ENCODE measurements around the gene ECHDC1.

Gene ECHDC1

GRCh38 chr6:127365874-127366273 is 22.5 kb upstream of the ECHDC1 start:
- Histone ChIP-seq H4K91ac (ENCODE audit: low read length) (no peak overlapping the region), H2BK5ac (ENCODE audit: low read depth, low read length, poor library complexity, severe bottlenecking) (no peak overlapping the region), H3K23ac (ENCODE audit: low read length in 2 of 2) (no peak overlapping the region), H3K79me1 (replicated peaks; ENCODE audit: low read length, poor library complexity, severe bottlenecking) (peaks cover 1% of the 10 kb centered on the region), H3K4me1 (ENCODE audit: control insufficient read depth, insufficient read depth, low read depth, low read length) (peaks cover 2% of the 10 kb centered on the region), H3K36me3 (ENCODE audit: control insufficient read depth in 1 of 2, insufficient read depth in 2 of 2, low read depth in 1 of 2, low read length in 2 of 2) (no peaks in the 10 kb centered on the region), H3K27me3 (ENCODE audit: control insufficient read depth in 1 of 2, insufficient read depth in 1 of 2, low read length in 2 of 2) (no peaks in the 10 kb centered on the region), H3K9me3 (ENCODE audit: control insufficient read depth, low read length) (peaks cover 12% of the 10 kb centered on the region), H3K4me2 (ENCODE audit: low read length, poor library complexity, severe bottlenecking) (no peak overlapping the region), H2AK5ac (ENCODE audit: low read length, severe bottlenecking) (peak overlapping the region; percentile 49), H2AFZ (ENCODE audit: low read depth, low read length) (peak overlapping the region; percentile 64), H2BK15ac (ENCODE audit: low read depth, poor library complexity, severe bottlenecking) (no peak overlapping the region), H3K9ac (ENCODE audit: low read length) (peak overlapping the region; percentile 68), H3K27ac (ENCODE audit: low read length, poor library complexity, severe bottlenecking) (peak overlapping the region; percentile 68), H4K8ac (ENCODE audit: low read length) (peak overlapping the region; percentile 58), H3K4me3 (ENCODE audit: insufficient read depth in 1 of 2, low read depth in 1 of 2, low read length in 2 of 2) (no peak overlapping the region), H3K14ac (ENCODE audit: low read length in 2 of 2) (peak overlapping the region in 1 of 2 experiments; percentile 7), H2BK120ac (ENCODE audit: low read depth, low read length) (peak overlapping the region; percentile 3), H3K18ac (ENCODE audit: low read depth in 1 of 2, low read length in 2 of 2) (peak overlapping the region; percentile 29 to 81), H2BK12ac (ENCODE audit: low read length in 2 of 2) (peak overlapping the region in 1 of 2 experiments; percentile 93), H3K4ac (ENCODE audit: low read depth in 1 of 2, low read length in 2 of 2) (peak overlapping the region in 1 of 2 experiments; percentile 69)
- 98% methylated on average over 5 of the region's 5 CpGs for WGBS
- DNase-seq: no peak

- Histone ChIP-seq H2AK5ac (ENCODE audit: low read length, severe bottlenecking) (no peak overlapping the region), H4K91ac (ENCODE audit: low read length) (no peak overlapping the region), H3K18ac (ENCODE audit: low read depth in 1 of 2, low read length in 2 of 2) (no peak overlapping the region), H3K4me2 (ENCODE audit: low read length, poor library complexity, severe bottlenecking) (no peak overlapping the region), H3K27me3 (ENCODE audit: control insufficient read depth in 1 of 2, insufficient read depth in 1 of 2, low read length in 2 of 2) (no peaks in the 10 kb centered on the region), H3K9me3 (ENCODE audit: control insufficient read depth, low read length) (peaks cover 7% of the 10 kb centered on the region), H3K4me1 (ENCODE audit: control insufficient read depth, insufficient read depth, low read depth, low read length) (peaks cover 1% of the 10 kb centered on the region), H3K27ac (ENCODE audit: low read length, poor library complexity, severe bottlenecking) (no peak overlapping the region), H3K14ac (ENCODE audit: low read length in 2 of 2) (no peak overlapping the region), H3K4ac (ENCODE audit: low read depth in 1 of 2, low read length in 2 of 2) (no peak overlapping the region), H3K4me3 (ENCODE audit: insufficient read depth in 1 of 2, low read depth in 1 of 2, low read length in 2 of 2) (no peak overlapping the region), H3K79me1 (replicated peaks; ENCODE audit: low read length, poor library complexity, severe bottlenecking) (peaks cover 13% of the 10 kb centered on the region), H3K36me3 (ENCODE audit: control insufficient read depth in 1 of 2, insufficient read depth in 2 of 2, low read depth in 1 of 2, low read length in 2 of 2) (peaks cover 0 to 3% of the 10 kb centered on the region in 2 experiments), H3K23ac (ENCODE audit: low read length in 2 of 2) (no peak overlapping the region), H2BK5ac (ENCODE audit: low read depth, low read length, poor library complexity, severe bottlenecking) (no peak overlapping the region), H3K9ac (ENCODE audit: low read length) (no peak overlapping the region), H4K8ac (ENCODE audit: low read length) (no peak overlapping the region), H2BK15ac (ENCODE audit: low read depth, poor library complexity, severe bottlenecking) (no peak overlapping the region), H2BK12ac (ENCODE audit: low read length in 2 of 2) (no peak overlapping the region), H2BK120ac (ENCODE audit: low read depth, low read length) (no peak overlapping the region), H2AFZ (ENCODE audit: low read depth, low read length) (no peak overlapping the region)
- no peak for DNase-seq
- 100% methylated on average over 2 of the region's 2 CpGs for WGBS
Observed at GRCh38 chr6:127352524-127352923, 9.1 kb upstream of the ECHDC1 start.

- H3K4me1 ChIP-seq (ENCODE audit: control insufficient read depth, insufficient read depth, low read depth, low read length): peaks cover 1% of the 10 kb centered on the region
- peaks cover 13% of the 10 kb centered on the region for H3K79me1 ChIP-seq (replicated peaks; ENCODE audit: low read length, poor library complexity, severe bottlenecking)
- H3K27me3 ChIP-seq (ENCODE audit: control insufficient read depth in 1 of 2, insufficient read depth in 1 of 2, low read length in 2 of 2): no peaks in the 10 kb centered on the region
- no peak overlapping the region for H3K23ac ChIP-seq (ENCODE audit: low read length in 2 of 2)
- no peak overlapping the region for H3K14ac ChIP-seq (ENCODE audit: low read length in 2 of 2)
- H3K27ac ChIP-seq (ENCODE audit: low read length, poor library complexity, severe bottlenecking): no peak overlapping the region
- H4K91ac ChIP-seq (ENCODE audit: low read length): no peak overlapping the region
- no peak overlapping the region for H2AFZ ChIP-seq (ENCODE audit: low read depth, low read length)
- no peak overlapping the region for H4K8ac ChIP-seq (ENCODE audit: low read length)
- peaks cover 0 to 3% of the 10 kb centered on the region in 2 experiments for H3K36me3 ChIP-seq (ENCODE audit: control insufficient read depth in 1 of 2, insufficient read depth in 2 of 2, low read depth in 1 of 2, low read length in 2 of 2)
- no CpG with 5 or more reads among the region's 2 CpGs for WGBS
- H3K4me3 ChIP-seq (ENCODE audit: insufficient read depth in 1 of 2, low read depth in 1 of 2, low read length in 2 of 2): no peak overlapping the region
- H2BK5ac ChIP-seq (ENCODE audit: low read depth, low read length, poor library complexity, severe bottlenecking): no peak overlapping the region
- H3K9ac ChIP-seq (ENCODE audit: low read length): no peak overlapping the region
- H2BK120ac ChIP-seq (ENCODE audit: low read depth, low read length): no peak overlapping the region
- H2BK15ac ChIP-seq (ENCODE audit: low read depth, poor library complexity, severe bottlenecking): no peak overlapping the region
- no peak for DNase-seq
- H2AK5ac ChIP-seq (ENCODE audit: low read length, severe bottlenecking): no peak overlapping the region
- H2BK12ac ChIP-seq (ENCODE audit: low read length in 2 of 2): no peak overlapping the region
- no peak overlapping the region for H3K4ac ChIP-seq (ENCODE audit: low read depth in 1 of 2, low read length in 2 of 2)
- no peak overlapping the region for H3K18ac ChIP-seq (ENCODE audit: low read depth in 1 of 2, low read length in 2 of 2)
- H3K9me3 ChIP-seq (ENCODE audit: control insufficient read depth, low read length): peaks cover 4% of the 10 kb centered on the region
- no peak overlapping the region for H3K4me2 ChIP-seq (ENCODE audit: low read length, poor library complexity, severe bottlenecking)
Observed at GRCh38 chr6:127349980-127350379, 6.6 kb upstream of the ECHDC1 start.

- H2AK5ac ChIP-seq (ENCODE audit: low read length, severe bottlenecking): no peak overlapping the region
- no peak overlapping the region for H3K27ac ChIP-seq (ENCODE audit: low read length, poor library complexity, severe bottlenecking)
- H3K4me3 ChIP-seq (ENCODE audit: insufficient read depth in 1 of 2, low read depth in 1 of 2, low read length in 2 of 2): no peak overlapping the region
- H3K18ac ChIP-seq (ENCODE audit: low read depth in 1 of 2, low read length in 2 of 2): no peak overlapping the region
- no peak overlapping the region for H4K91ac ChIP-seq (ENCODE audit: low read length)
- H3K4me1 ChIP-seq (ENCODE audit: control insufficient read depth, insufficient read depth, low read depth, low read length): peaks cover 3% of the 10 kb centered on the region
- no peak overlapping the region for H2BK15ac ChIP-seq (ENCODE audit: low read depth, poor library complexity, severe bottlenecking)
- no peak overlapping the region for H3K14ac ChIP-seq (ENCODE audit: low read length in 2 of 2)
- no peak overlapping the region for H4K8ac ChIP-seq (ENCODE audit: low read length)
- H2BK120ac ChIP-seq (ENCODE audit: low read depth, low read length): no peak overlapping the region
- no peaks in the 10 kb centered on the region for H3K27me3 ChIP-seq (ENCODE audit: control insufficient read depth in 1 of 2, insufficient read depth in 1 of 2, low read length in 2 of 2)
- WGBS: 98% methylated on average over 8 of the region's 10 CpGs
- H2AFZ ChIP-seq (ENCODE audit: low read depth, low read length): no peak overlapping the region
- no peak overlapping the region for H3K23ac ChIP-seq (ENCODE audit: low read length in 2 of 2)
- no peak overlapping the region for H3K4ac ChIP-seq (ENCODE audit: low read depth in 1 of 2, low read length in 2 of 2)
- no peaks in the 10 kb centered on the region for H3K9me3 ChIP-seq (ENCODE audit: control insufficient read depth, low read length)
- H3K79me1 ChIP-seq (replicated peaks; ENCODE audit: low read length, poor library complexity, severe bottlenecking): peaks cover 13% of the 10 kb centered on the region
- no peak overlapping the region for H2BK5ac ChIP-seq (ENCODE audit: low read depth, low read length, poor library complexity, severe bottlenecking)
- no peak for DNase-seq
- no peak overlapping the region for H2BK12ac ChIP-seq (ENCODE audit: low read length in 2 of 2)
- no peak overlapping the region for H3K9ac ChIP-seq (ENCODE audit: low read length)
- peaks cover 0 to 3% of the 10 kb centered on the region in 2 experiments for H3K36me3 ChIP-seq (ENCODE audit: control insufficient read depth in 1 of 2, insufficient read depth in 2 of 2, low read depth in 1 of 2, low read length in 2 of 2)
- H3K4me2 ChIP-seq (ENCODE audit: low read length, poor library complexity, severe bottlenecking): no peak overlapping the region
Observed at GRCh38 chr6:127348028-127348661, 4.7 kb upstream of the ECHDC1 start.
